Activated CD4-positive, CD25-positive, alpha-beta regulatory T cell treated with anti-CD3 and anti-CD28 coated beads, Interleukin-2, amount 50 U/mL, for 24 hours (primary cell): ENCODE results near the gene RUNX2.

Experiments
- ATAC-seq, 2 donors: fragments of 150-1000 bp; cut with Tn5 transposase; one replicate each; pipeline ENCODE4 v1.10.0; 2021; ENCODE audit warnings: mild to moderate bottlenecking in 1 of 2, moderate library complexity in 1 of 2

RUNX2 gene

GRCh38 chr6:45686841-45687569 lies 358.9 kb downstream of the RUNX2 start:
- ATAC-seq, result no peak

- ATAC-seq, result peak; percentile 38 to 56
Measured at GRCh38 chr6:45687570-45687969, 359.4 kb downstream of the RUNX2 start.

- no peak for ATAC-seq
Measured at GRCh38 chr6:45688180-45688579, 360.1 kb downstream of the RUNX2 start.

- ATAC-seq, result no peak
Measured at GRCh38 chr6:45689926-45690615, 361.9 kb downstream of the RUNX2 start.

GRCh38 chr6:45690846-45691245 lies 362.7 kb downstream of the RUNX2 start:
- ATAC-seq, result no peak

- ATAC-seq, result no peak
Measured at GRCh38 chr6:45691426-45691825, 363.3 kb downstream of the RUNX2 start.

GRCh38 chr6:45692021-45692420 lies 363.9 kb downstream of the RUNX2 start:
- no peak for ATAC-seq

- peak in 1 of 2 donors; percentile 17 for ATAC-seq
Measured at GRCh38 chr6:45696738-45697137, 368.6 kb downstream of the RUNX2 start.

GRCh38 chr6:45697605-45698004 lies 369.5 kb downstream of the RUNX2 start:
- peak in 1 of 2 donors; percentile 30 for ATAC-seq

- no peak for ATAC-seq
Measured at GRCh38 chr6:45698046-45698445, 369.9 kb downstream of the RUNX2 start.

- ATAC-seq, result no peak
Measured at GRCh38 chr6:45699663-45700062, 371.5 kb downstream of the RUNX2 start.

- ATAC-seq, result peak; percentile 57 to 68
Measured at GRCh38 chr6:45702849-45703739, 375.0 kb downstream of the RUNX2 start.

- no peak for ATAC-seq
Measured at GRCh38 chr6:45704056-45704800, 376.1 kb downstream of the RUNX2 start.

- ATAC-seq, result no peak
Measured at GRCh38 chr6:45705137-45705855, 377.2 kb downstream of the RUNX2 start.

- ATAC-seq, result no peak
Measured at GRCh38 chr6:45706319-45706718, 378.2 kb downstream of the RUNX2 start.

- ATAC-seq, result no peak
Measured at GRCh38 chr6:45707176-45707575, 379.0 kb downstream of the RUNX2 start.

GRCh38 chr6:45709781-45710220 lies 381.7 kb downstream of the RUNX2 start:
- peak; percentile 83 to 84 for ATAC-seq

GRCh38 chr6:45710304-45710821 lies 382.2 kb downstream of the RUNX2 start:
- peak; percentile 80 to 84 for ATAC-seq

- no peak for ATAC-seq
Measured at GRCh38 chr6:45712076-45712475, 383.9 kb downstream of the RUNX2 start.

- ATAC-seq, result no peak
Measured at GRCh38 chr6:45712786-45713185, 384.7 kb downstream of the RUNX2 start.
